ENCODE data around the gene ZSCAN12.
"Not testable (repeated sequence)": the region's sequence is repeated elsewhere in the genome, so short reads cannot be mapped to it uniquely, and the experiment has no call there.

The ZSCAN12 gene

DNA sequence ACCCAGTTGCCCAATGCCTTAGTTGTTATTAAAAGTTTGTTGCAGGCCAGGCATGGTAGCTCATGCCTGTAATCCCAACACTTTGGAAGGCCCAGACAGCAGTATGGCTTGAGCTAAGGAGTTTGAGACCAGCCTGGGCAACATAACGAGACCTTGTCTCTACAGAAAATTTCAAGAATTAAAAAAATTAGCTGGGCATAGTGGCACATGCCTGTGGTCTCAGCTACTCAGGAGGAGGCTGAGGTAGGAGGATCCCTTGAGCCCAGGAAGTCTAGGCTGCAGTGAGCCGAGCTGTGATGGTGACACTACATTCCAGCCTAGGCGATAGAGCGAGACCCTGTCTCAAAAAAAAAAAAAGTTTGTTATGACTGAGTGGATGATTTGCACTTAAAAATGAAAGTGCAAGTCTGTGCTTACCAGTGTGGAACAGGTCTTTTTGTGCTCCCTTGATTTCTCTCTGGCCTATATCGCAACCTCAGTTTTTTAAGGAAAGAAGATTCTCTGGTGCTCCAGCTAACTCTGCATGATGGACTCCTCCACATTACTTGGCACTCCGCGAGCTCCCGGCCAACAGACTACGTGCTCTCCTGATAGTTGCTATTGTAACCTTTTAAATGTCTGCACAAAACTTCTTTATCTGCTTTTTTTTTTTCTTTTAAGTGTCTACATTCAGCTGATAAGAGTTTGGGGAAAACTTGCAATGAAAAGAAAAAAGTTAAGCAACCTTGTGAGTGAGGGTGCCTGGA, 27.7 kb downstream of the ZSCAN12 start:
- DNase-seq (ENCODE audit: extremely low spot score), result no peak
- ChIA-PET POLR2A (interaction anchor here (0.7 kb wide), 1 partner anchor 34 kb away, joined by 3 read pairs; no protein-coding TSS in a partner anchor), CTCF (no interaction called here)
- no peak for TF ChIP-seq FOXA1 (IDR thresholded peaks at IDR 0.05)
- no peak for TF ChIP-seq L3MBTL2 (conservative IDR thresholded peaks at IDR 0.05)
- TF ChIP-seq ZNF384 (IDR thresholded peaks at IDR 0.05), result no peak
- no peak for TF ChIP-seq NFRKB (IDR thresholded peaks at IDR 0.05)
- TF ChIP-seq ARNT (IDR thresholded peaks at IDR 0.05), result no peak
- TF ChIP-seq, protein P1, sequence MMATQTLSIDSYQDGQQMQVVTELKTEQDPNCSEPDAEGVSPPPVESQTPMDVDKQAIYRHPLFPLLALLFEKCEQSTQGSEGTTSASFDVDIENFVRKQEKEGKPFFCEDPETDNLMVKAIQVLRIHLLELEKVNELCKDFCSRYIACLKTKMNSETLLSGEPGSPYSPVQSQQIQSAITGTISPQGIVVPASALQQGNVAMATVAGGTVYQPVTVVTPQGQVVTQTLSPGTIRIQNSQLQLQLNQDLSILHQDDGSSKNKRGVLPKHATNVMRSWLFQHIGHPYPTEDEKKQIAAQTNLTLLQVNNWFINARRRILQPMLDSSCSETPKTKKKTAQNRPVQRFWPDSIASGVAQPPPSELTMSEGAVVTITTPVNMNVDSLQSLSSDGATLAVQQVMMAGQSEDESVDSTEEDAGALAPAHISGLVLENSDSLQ (IDR thresholded peaks at IDR 0.05), result no peak
- no peak for TF ChIP-seq FOXK2 (IDR thresholded peaks at IDR 0.05)
- no peak for TF ChIP-seq ELF4 (IDR thresholded peaks at IDR 0.05)
- TF ChIP-seq BHLHE40 (IDR thresholded peaks at IDR 0.05; ENCODE audit: borderline replicate concordance), result no peak
- no peak for TF ChIP-seq TARDBP (IDR thresholded peaks at IDR 0.05)
- TF ChIP-seq CTBP1 (IDR thresholded peaks at IDR 0.05; ENCODE audit: borderline replicate concordance), result no peak
- no peak for TF ChIP-seq SUZ12 (IDR thresholded peaks at IDR 0.05)
- no peak for TF ChIP-seq FOXM1 (IDR thresholded peaks at IDR 0.05; ENCODE audit: borderline replicate concordance)
- TF ChIP-seq SP1 (IDR thresholded peaks at IDR 0.05), result no peak
- no peak for TF ChIP-seq LEF1 (IDR thresholded peaks at IDR 0.05; ENCODE audit: borderline replicate concordance)
- TF ChIP-seq HDGF (IDR thresholded peaks at IDR 0.05; ENCODE audit: borderline replicate concordance), result no peak

DNA sequence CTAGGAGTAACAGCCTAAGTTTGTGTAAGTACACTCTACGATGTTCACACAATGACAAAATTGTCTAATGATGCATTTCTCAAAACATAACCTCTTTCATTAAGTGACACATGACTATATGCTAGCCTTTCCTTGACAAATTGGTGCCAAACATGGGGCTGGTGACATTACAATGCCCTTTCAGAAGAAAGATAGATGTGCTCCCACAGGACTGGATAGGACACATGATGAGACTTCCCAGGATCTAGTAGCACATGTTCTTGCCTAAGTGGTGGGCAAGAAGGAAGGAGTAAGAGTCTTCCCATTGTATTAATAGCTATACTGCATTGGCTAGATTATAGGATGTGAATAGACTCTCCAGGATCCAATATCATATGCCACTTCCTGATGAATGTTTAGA, 28.3 kb downstream of the ZSCAN12 start:
- TF ChIP-seq NFRKB (IDR thresholded peaks at IDR 0.05), result no peak
- DNase-seq (ENCODE audit: extremely low spot score), result no peak
- ChIA-PET CTCF (no interaction called here), POLR2A (no interaction called here)

GRCh38 chr6:28370440-28370839, 29.1 kb downstream of the ZSCAN12 start:
- ChIA-PET CTCF (no interaction called here), POLR2A (interaction anchor here (0.9 kb wide), 1 partner anchor 216 kb away, joined by 3 read pairs; no protein-coding TSS in a partner anchor)
- DNase-seq (ENCODE audit: extremely low spot score), result no peak
- TF ChIP-seq L3MBTL2 (conservative IDR thresholded peaks at IDR 0.05), result no peak
- no peak for TF ChIP-seq CTBP1 (IDR thresholded peaks at IDR 0.05; ENCODE audit: borderline replicate concordance)
- no peak for TF ChIP-seq LEF1 (IDR thresholded peaks at IDR 0.05; ENCODE audit: borderline replicate concordance)
- TF ChIP-seq HDGF (IDR thresholded peaks at IDR 0.05; ENCODE audit: borderline replicate concordance), result no peak
- TF ChIP-seq FOXK2 (IDR thresholded peaks at IDR 0.05), result no peak
- TF ChIP-seq ZNF384 (IDR thresholded peaks at IDR 0.05), result no peak
- no peak for TF ChIP-seq ARNT (IDR thresholded peaks at IDR 0.05)
- no peak for TF ChIP-seq BHLHE40 (IDR thresholded peaks at IDR 0.05; ENCODE audit: borderline replicate concordance)
- TF ChIP-seq NFRKB (IDR thresholded peaks at IDR 0.05), result no peak
- no peak for TF ChIP-seq TARDBP (IDR thresholded peaks at IDR 0.05)
- no peak for TF ChIP-seq FOXM1 (IDR thresholded peaks at IDR 0.05; ENCODE audit: borderline replicate concordance)
- no peak for TF ChIP-seq ELF4 (IDR thresholded peaks at IDR 0.05)
- TF ChIP-seq SUZ12 (IDR thresholded peaks at IDR 0.05), result no peak
- TF ChIP-seq SP1 (IDR thresholded peaks at IDR 0.05), result no peak
- TF ChIP-seq, protein P1 (IDR thresholded peaks at IDR 0.05), result no peak
- TF ChIP-seq FOXA1 (IDR thresholded peaks at IDR 0.05), result no peak

GRCh38 chr6:28369463-28369862, 30.1 kb downstream of the ZSCAN12 start:
- DNase-seq (ENCODE audit: extremely low spot score), result no peak
- ChIA-PET POLR2A (no interaction called here), CTCF (no interaction called here)
- no peak for TF ChIP-seq BHLHE40 (IDR thresholded peaks at IDR 0.05; ENCODE audit: borderline replicate concordance)
- TF ChIP-seq FOXK2 (IDR thresholded peaks at IDR 0.05), result no peak
- TF ChIP-seq SUZ12 (IDR thresholded peaks at IDR 0.05), result no peak
- TF ChIP-seq NFRKB (IDR thresholded peaks at IDR 0.05), result no peak
- no peak for TF ChIP-seq FOXM1 (IDR thresholded peaks at IDR 0.05; ENCODE audit: borderline replicate concordance)
- TF ChIP-seq, protein P1 (IDR thresholded peaks at IDR 0.05), result no peak
- no peak for TF ChIP-seq CTBP1 (IDR thresholded peaks at IDR 0.05; ENCODE audit: borderline replicate concordance)
- TF ChIP-seq L3MBTL2 (conservative IDR thresholded peaks at IDR 0.05), result no peak

DNA sequence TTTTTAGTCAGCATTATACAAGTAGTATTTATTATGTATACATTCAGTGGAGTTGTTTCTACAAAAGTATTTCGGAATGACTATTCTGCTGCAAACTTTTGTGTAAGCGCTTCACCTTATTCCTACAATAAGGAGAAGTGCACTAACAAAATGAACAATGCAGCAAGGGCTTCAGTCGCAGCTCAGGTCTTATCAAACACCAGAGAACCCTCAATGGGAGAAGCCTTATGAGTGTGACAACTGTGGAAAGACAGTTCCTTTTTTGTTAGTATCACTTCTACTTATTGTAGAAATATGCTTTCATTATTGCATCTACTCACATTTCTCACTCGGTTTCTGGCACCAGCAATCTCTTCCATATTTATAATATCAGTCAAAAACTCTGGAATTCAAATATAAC, 31.0 kb downstream of the ZSCAN12 start:
- no peak for DNase-seq (ENCODE audit: extremely low spot score)
- POLR2A ChIA-PET, result no interaction called here
- no peak for TF ChIP-seq L3MBTL2 (conservative IDR thresholded peaks at IDR 0.05)
- no peak for TF ChIP-seq FOXK2 (IDR thresholded peaks at IDR 0.05)
- TF ChIP-seq FOXM1 (IDR thresholded peaks at IDR 0.05; ENCODE audit: borderline replicate concordance), result no peak
- no peak for TF ChIP-seq BHLHE40 (IDR thresholded peaks at IDR 0.05; ENCODE audit: borderline replicate concordance)
- no peak for TF ChIP-seq SUZ12 (IDR thresholded peaks at IDR 0.05)
- TF ChIP-seq CTBP1 (IDR thresholded peaks at IDR 0.05; ENCODE audit: borderline replicate concordance), result no peak
- TF ChIP-seq ZNF384 (IDR thresholded peaks at IDR 0.05), result no peak
- CTCF ChIA-PET, result no interaction called here

DNA sequence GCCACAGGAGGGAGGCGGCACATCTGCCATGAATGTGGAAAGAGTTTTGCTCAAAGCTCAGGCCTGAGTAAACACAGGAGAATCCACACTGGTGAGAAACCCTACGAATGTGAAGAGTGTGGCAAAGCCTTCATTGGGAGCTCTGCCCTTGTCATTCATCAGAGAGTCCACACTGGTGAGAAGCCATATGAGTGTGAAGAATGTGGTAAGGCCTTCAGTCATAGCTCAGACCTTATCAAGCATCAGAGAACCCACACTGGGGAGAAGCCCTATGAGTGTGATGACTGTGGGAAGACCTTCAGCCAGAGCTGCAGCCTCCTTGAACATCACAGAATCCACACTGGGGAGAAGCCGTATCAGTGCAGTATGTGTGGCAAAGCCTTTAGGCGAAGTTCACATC, 34.0 kb downstream of the ZSCAN12 start:
- CTCF ChIA-PET, result interaction anchor here (0.7 kb wide), 1 partner anchor 10 kb away, joined by 3 read pairs; no protein-coding TSS in a partner anchor
- POLR2A ChIA-PET; DNase-seq (ENCODE audit: extremely low spot score): not testable (repeated sequence)

DNA sequence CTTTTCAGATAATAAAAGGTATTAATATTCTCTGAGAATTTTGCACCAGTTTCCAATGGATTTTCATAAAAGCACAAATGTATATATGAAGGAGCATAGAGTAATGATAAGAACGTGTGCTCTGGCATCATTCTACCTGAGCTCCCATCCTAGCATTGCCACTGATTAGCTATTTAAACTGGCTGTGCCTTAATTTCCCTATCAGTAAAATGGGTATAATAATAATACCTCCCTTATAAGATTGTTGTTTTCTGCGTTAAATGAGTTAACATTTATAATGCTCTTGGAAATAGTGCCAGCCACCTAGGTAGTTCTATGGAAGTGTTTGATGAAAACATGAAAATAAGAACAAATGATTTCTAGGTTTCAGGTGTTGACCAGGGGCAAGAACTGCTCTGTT, 38.6 kb downstream of the ZSCAN12 start:
- TF ChIP-seq ARNT (IDR thresholded peaks at IDR 0.05) (no peak), HDGF (IDR thresholded peaks at IDR 0.05; ENCODE audit: borderline replicate concordance) (no peak), NFRKB (IDR thresholded peaks at IDR 0.05) (no peak), BHLHE40 (IDR thresholded peaks at IDR 0.05; ENCODE audit: borderline replicate concordance) (no peak), SP1 (IDR thresholded peaks at IDR 0.05) (no peak)
- TF ChIP-seq, protein P1 (IDR thresholded peaks at IDR 0.05), result no peak
- ChIA-PET CTCF (no interaction called here), POLR2A (no interaction called here)
- DNase-seq (ENCODE audit: extremely low spot score), result no peak

- POLR2A ChIA-PET; CTCF ChIA-PET; DNase-seq (ENCODE audit: extremely low spot score): not testable (repeated sequence)
Measured at GRCh38 chr6:28359562-28359961, 40.0 kb downstream of the ZSCAN12 start.
